ENCODE data around the gene PET100.

The PET100 gene

GRCh38 chr19:7612282-7613274 lies 17.0 kb upstream of the PET100 start:
- no peak for DNase-seq (ENCODE audit: low spot score)

GRCh38 chr19:7614859-7615741 lies 14.5 kb upstream of the PET100 start:
- DNase-seq (ENCODE audit: low spot score) = no peak

DNA sequence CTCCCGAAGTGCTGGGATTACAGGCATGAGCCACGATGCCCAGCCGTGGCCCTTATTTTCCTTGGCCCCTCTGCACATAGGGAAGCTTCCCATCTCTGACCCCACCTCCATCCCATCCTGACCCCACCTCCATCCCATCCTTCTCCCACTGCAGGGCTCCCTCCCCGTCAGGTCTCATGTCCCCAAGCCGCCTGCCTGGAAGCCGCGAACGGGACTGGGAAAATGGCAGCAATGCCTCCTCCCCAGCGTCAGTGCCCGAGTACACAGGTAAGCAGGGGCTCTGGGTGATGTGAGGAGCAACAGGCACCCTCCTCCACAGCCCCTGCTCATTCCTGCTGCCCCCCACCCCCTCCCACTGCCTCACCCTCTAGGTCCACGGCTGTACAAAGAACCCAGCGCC lies 12.4 kb upstream of the PET100 start:
- no peak for DNase-seq (ENCODE audit: low spot score)

DNA sequence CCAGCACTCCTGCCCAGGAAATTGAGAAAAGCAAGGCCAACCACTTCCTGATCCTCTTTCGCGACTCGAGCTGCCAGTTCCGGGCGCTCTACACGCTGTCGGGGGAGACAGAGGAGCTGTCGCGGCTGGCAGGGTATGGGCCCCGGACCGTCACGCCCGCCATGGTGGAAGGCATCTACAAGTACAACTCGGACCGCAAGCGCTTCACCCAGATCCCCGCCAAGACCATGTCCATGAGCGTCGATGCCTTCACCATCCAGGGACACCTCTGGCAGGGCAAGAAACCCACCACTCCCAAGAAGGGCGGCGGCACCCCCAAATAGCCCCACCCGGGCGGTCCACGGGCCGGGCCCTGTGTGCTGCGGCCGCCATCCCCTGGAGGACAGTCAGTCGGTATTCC lies 11.9 kb upstream of the PET100 start:
- DNase-seq (ENCODE audit: low spot score) = no peak

DNA sequence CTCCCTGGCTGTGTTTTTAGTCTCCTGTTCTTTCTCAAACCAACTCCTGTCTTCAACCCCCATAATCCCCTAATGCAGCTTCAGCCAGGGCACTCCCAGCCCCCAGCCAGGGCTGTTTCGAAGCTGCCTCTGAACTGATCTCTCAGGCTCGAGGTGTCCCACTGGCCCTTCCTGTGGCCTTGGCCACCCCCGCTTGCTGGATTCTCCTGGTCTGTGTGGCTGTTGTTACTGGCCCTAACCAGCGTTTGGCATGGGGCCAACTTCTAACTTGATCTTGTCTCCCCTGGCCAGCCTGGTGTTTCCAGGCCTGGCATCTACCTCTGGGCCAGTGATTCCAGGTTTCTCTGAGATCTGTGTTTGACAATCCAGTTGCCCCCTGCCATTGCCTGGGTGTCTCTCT lies 11.2 kb upstream of the PET100 start:
- no peak for DNase-seq (ENCODE audit: low spot score)

DNA sequence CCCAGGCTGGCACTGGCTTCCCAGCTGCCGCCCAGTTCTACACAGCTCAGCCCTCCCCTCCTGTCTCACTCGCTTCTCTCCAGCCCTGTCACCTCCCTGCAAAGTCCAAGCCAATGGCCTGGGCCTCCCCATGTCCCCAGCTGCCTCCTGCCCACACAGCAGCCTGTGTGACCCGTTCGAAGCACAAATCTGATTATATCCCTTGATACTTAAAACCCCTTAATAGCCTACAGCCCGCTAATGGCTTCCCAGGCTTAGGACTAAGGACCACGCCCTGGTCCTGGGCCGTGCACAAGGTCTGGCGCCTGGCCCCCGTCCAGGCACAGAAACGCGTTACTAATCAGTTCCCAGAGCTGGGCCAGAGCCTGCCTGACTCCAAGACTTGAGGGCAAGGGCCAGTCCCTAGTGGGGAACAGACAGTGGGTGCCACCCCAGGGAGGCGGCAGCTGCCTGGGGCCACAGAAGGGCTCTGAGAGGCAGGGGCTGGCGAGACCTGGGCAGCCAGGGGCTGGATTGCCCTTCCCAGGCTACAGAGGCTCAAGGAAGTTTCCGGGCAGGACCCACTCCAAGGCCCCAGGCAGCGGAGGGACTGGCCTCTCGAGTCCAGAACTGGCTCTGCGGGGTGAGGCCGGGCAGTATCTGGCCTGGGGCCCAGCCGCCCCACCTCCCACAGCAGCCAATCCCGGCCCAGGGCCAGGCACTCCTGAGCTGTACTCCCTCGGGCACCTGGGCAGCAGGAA lies 10.7 kb upstream of the PET100 start:
- no peak for DNase-seq (ENCODE audit: low spot score)

- DNase-seq (ENCODE audit: low spot score) = no peak
These were observed 9.7 kb upstream of the PET100 start for GRCh38 chr19:7619671-7620441.

GRCh38 chr19:7620442-7621412 lies 8.9 kb upstream of the PET100 start:
- DNase-seq (ENCODE audit: low spot score) = no peak

DNA sequence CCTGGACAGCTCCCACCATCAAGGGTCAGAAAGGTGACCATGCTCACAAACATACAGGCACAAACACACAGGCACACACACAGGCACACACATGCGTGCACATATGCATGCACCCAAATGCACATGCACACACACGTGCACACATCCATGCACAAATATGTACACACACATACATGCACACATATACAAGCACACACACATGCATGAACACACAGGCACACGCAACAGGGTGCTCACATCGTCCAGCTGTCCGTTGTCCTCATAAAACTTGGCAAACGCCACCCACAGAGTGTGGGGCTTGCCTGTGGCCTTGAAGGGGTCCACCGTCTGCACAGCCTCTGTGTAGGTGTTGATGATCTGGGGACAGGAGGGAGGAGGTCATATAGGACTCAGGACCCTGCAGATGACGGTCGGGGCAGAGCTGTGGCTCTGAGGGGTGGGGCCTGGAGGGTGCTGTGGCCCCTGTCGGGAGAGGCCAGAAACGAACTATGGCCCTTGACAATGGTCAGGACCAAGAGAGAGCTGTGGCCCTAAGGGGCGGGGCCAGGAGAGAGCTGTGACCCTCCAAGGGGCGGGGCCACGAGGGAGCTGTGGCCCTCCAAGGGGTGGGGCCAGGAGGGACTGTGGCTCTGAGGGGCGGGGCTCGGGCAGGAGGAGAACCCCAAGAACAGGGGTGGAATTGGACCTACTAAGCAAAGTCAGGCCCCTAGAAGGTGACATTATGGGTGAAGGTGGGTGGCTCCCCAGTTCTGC lies 6.5 kb upstream of the PET100 start:
- no peak for DNase-seq (ENCODE audit: low spot score)

GRCh38 chr19:7623725-7624603 lies 5.6 kb upstream of the PET100 start:
- no peak for DNase-seq (ENCODE audit: low spot score)

GRCh38 chr19:7624810-7625209 lies 4.8 kb upstream of the PET100 start:
- DNase-seq (ENCODE audit: low spot score) = no peak

DNA sequence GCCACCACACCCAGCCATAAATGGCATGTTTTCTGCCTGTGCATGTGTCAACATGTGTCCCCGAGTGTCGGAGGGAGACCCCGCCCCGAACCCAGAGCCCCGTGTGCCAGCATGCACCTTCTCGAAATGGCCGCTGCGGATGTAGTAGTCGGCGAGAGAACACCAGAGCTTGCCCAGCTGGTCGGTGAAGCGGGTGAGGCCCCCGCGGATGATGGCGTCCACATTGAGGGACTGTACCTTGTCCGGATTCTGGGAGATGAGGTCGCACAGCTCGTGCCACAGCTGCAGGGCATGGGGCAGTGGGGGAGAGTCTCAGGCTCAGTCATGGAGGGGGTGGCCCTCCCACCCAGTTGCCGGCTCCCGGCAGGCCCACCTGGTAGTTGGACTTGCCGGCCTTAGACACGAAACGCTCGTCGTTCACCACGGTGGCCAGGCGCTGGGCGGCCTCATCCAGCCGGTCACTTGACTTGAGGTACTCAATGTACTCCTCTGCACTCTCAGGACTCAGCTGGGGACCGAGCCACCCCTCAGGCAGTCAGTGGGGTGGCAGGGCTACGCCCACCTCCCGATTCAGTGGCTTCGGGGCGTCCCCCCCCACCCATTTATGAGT lies 3.7 kb upstream of the PET100 start:
- DNase-seq (ENCODE audit: low spot score) = no peak

- no peak for DNase-seq (ENCODE audit: low spot score)
These were observed 2.4 kb upstream of the PET100 start for GRCh38 chr19:7627166-7627565.

GRCh38 chr19:7628589-7629311 lies 843 bp upstream of the PET100 start:
- no peak for DNase-seq (ENCODE audit: low spot score)

- no peak for DNase-seq (ENCODE audit: low spot score)
These were observed 2.0 kb downstream of the PET100 start for GRCh38 chr19:7631577-7631976.

GRCh38 chr19:7632340-7633203 lies 3.0 kb downstream of the PET100 start:
- no peak for DNase-seq (ENCODE audit: low spot score)
